ENCODE measurements around the gene HYOU1. TPM values are rescaled to one million over a fixed set of nuclear protein-coding genes. Genes with fewer than 3 reads are reported as not detected.
"Not testable (repeated sequence)": the region's sequence is repeated elsewhere in the genome, so short reads cannot be mapped to it uniquely, and the experiment has no call there.

The HYOU1 gene
- total and polyA plus RNA-seq, 4 donors, result 46.6 to 252 (median 106) TPM

- no peaks in the 10 kb centered on the region for H3K36me3 ChIP-seq (ENCODE audit: control insufficient read depth in 4 of 4, insufficient read depth in 4 of 4, low read length in 4 of 4)
- no peak for TF ChIP-seq CTCF (IDR thresholded peaks at IDR 0.05; ENCODE audit: control extremely low read depth, extremely low read depth)
- no peak overlapping the region for H3K27ac ChIP-seq (ENCODE audit: low read depth in 1 of 2, low read length in 1 of 2)
- no peaks in the 10 kb centered on the region for H3K4me1 ChIP-seq (ENCODE audit: control insufficient read depth in 5 of 5, insufficient read depth in 5 of 5, low read length in 5 of 5)
- H3K9me3 ChIP-seq (ENCODE audit: control insufficient read depth in 4 of 4, insufficient read depth in 3 of 4, low read length in 3 of 4), result no peaks in the 10 kb centered on the region
- 88% methylated on average over 5 of the region's 5 CpGs for WGBS, 2 donors
- no peak overlapping the region for H3K4me3 ChIP-seq
- H3K27me3 ChIP-seq (ENCODE audit: control insufficient read depth in 3 of 3, insufficient read depth in 3 of 3, low read length in 2 of 3), result no peaks in the 10 kb centered on the region
- ATAC-seq (ENCODE audit: insufficient read depth, low FRiP score) (no peak), DNase-seq (no peak)
- H3K9ac ChIP-seq (ENCODE audit: insufficient read depth in 1 of 2, low read length in 2 of 2), result no peak overlapping the region
These were observed 18.1 kb downstream of the HYOU1 start for GRCh38 chr11:119038884-119039283.

GRCh38 chr11:119034813-119035212 lies 22.2 kb downstream of the HYOU1 start:
- no peak overlapping the region for H3K9ac ChIP-seq (ENCODE audit: insufficient read depth in 1 of 2, low read length in 2 of 2)

DNA sequence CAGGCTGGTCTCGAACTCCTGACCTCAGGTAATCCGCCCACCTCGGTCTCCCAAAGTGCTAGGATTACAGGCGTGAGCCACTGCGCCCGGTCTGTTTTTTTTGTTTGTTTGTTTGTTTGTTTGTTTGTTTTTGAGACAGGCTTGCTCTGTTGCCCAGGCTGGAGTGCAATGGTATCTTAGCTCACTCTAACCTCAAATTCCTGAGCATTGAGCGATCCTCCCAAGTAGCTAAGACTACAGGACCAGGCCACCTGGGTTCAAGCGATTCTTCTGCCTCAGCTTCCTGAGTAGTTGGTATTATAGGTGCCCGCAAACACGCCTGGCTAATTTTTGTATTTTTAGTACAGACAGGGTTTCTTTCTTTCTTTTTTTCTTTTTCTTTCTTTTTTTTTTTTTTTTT lies 23.6 kb downstream of the HYOU1 start:
- not testable (repeated sequence) for H3K36me3 ChIP-seq (ENCODE audit: control insufficient read depth in 4 of 4, insufficient read depth in 4 of 4, low read length in 4 of 4); H3K27me3 ChIP-seq (ENCODE audit: control insufficient read depth in 3 of 3, insufficient read depth in 3 of 3, low read length in 2 of 3); DNase-seq; H3K9me3 ChIP-seq (ENCODE audit: control insufficient read depth in 4 of 4, insufficient read depth in 3 of 4, low read length in 3 of 4); H3K4me3 ChIP-seq; H3K27ac ChIP-seq (ENCODE audit: low read depth in 1 of 2, low read length in 1 of 2); H3K9ac ChIP-seq (ENCODE audit: insufficient read depth in 1 of 2, low read length in 2 of 2); ATAC-seq (ENCODE audit: insufficient read depth, low FRiP score)
- 88 to 93% methylated on average over 10 of the region's 10 CpGs for WGBS, 2 donors
- peaks cover 0 to 15% (median 6%) of the 10 kb centered on the region in 5 donors for H3K4me1 ChIP-seq (ENCODE audit: control insufficient read depth in 5 of 5, insufficient read depth in 5 of 5, low read length in 5 of 5)

More at GRCh38 chr11:119034813-119035212, 22.2 kb downstream of the HYOU1 start:
- ATAC-seq (ENCODE audit: insufficient read depth, low FRiP score), result no peak
- Histone ChIP-seq H3K4me1 (ENCODE audit: control insufficient read depth in 5 of 5, insufficient read depth in 5 of 5, low read length in 5 of 5) (peaks cover 0 to 4% (median 0%) of the 10 kb centered on the region in 5 donors), H3K27ac (ENCODE audit: low read depth in 1 of 2, low read length in 1 of 2) (no peak overlapping the region), H3K36me3 (ENCODE audit: control insufficient read depth in 4 of 4, insufficient read depth in 4 of 4, low read length in 4 of 4) (no peaks in the 10 kb centered on the region), H3K4me3 (no peak overlapping the region), H3K27me3 (ENCODE audit: control insufficient read depth in 3 of 3, insufficient read depth in 3 of 3, low read length in 2 of 3) (no peaks in the 10 kb centered on the region), H3K9me3 (ENCODE audit: control insufficient read depth in 4 of 4, insufficient read depth in 3 of 4, low read length in 3 of 4) (no peaks in the 10 kb centered on the region)
- no peak for DNase-seq
- TF ChIP-seq CTCF (IDR thresholded peaks at IDR 0.05; ENCODE audit: control extremely low read depth, extremely low read depth), result no peak
- WGBS, 2 donors, result 90 to 91% methylated on average over 3 of the region's 3 CpGs

- H3K9ac ChIP-seq (ENCODE audit: insufficient read depth in 1 of 2, low read length in 2 of 2), result no peak overlapping the region
- no peaks in the 10 kb centered on the region for H3K27me3 ChIP-seq (ENCODE audit: control insufficient read depth in 3 of 3, insufficient read depth in 3 of 3, low read length in 2 of 3)
- H3K4me1 ChIP-seq (ENCODE audit: control insufficient read depth in 5 of 5, insufficient read depth in 5 of 5, low read length in 5 of 5), result peaks cover 0 to 15% (median 6%) of the 10 kb centered on the region in 5 donors
- WGBS, 2 donors, result 76 to 89% methylated on average over 9 of the region's 9 CpGs
- H3K27ac ChIP-seq (ENCODE audit: low read depth in 1 of 2, low read length in 1 of 2), result no peak overlapping the region
- ATAC-seq (ENCODE audit: insufficient read depth, low FRiP score) (no peak), DNase-seq (no peak)
- TF ChIP-seq CTCF (IDR thresholded peaks at IDR 0.05; ENCODE audit: control extremely low read depth, extremely low read depth), result no peak
- H3K36me3 ChIP-seq (ENCODE audit: control insufficient read depth in 4 of 4, insufficient read depth in 4 of 4, low read length in 4 of 4), result peaks cover 0 to 2% (median under 1%) of the 10 kb centered on the region in 4 donors
- no peak overlapping the region for H3K4me3 ChIP-seq
- H3K9me3 ChIP-seq (ENCODE audit: control insufficient read depth in 4 of 4, insufficient read depth in 3 of 4, low read length in 3 of 4), result no peaks in the 10 kb centered on the region
These were observed 25.1 kb downstream of the HYOU1 start for GRCh38 chr11:119031912-119032280.

Measured in lung (tissue), 12 donors.